Tibial nerve (tissue), 4 donors: ENCODE measurements around the gene FLYWCH2. TPM values are rescaled to one million over a fixed set of nuclear protein-coding genes. Genes with fewer than 3 reads are reported as not detected.
"Not testable (repeated sequence)": the region's sequence is repeated elsewhere in the genome, so short reads cannot be mapped to it uniquely, and the experiment has no call there.

Experiments
- DNase-seq, 2 donors: peaks; one replicate each; pipeline ENCODE4 v3.0.0-alpha.2; 2019; ENCODE audit warnings: low spot score in 2 of 2
- H3K27ac ChIP-seq, 4 donors: fragments of 200-600 bp; sonication (generic) in 3 of 4; one replicate each; pipeline ENCODE4 v1.5.1; 2017 to 2019; ENCODE audit warnings: mild to moderate bottlenecking in 1 of 4
- H3K27me3 ChIP-seq, 2 donors: fragments of 200-600 bp; sonication (generic) in 1 of 2; one replicate each; pipeline versions ENCODE4 v1.5.1 to v1.6.0; 2017 to 2019
- H3K36me3 ChIP-seq, 3 donors: fragments of 200-600 bp; sonication (generic); one replicate each; pipeline ENCODE4 v1.5.1; 2018 to 2019
- H3K4me1 ChIP-seq, 4 donors: fragments of 200-600 bp; sonication (generic) in 3 of 4; one replicate each; pipeline ENCODE4 v1.5.1; 2017 to 2019
- H3K4me3 ChIP-seq, 4 donors: fragments of 200-600 bp; sonication (generic) in 3 of 4; one replicate each; pipeline ENCODE4 v1.5.1; 2017 to 2019; ENCODE audit warnings: mild to moderate bottlenecking in 1 of 4, moderate library complexity in 1 of 4
- H3K9me3 ChIP-seq, 4 donors: fragments of 200-600 bp; sonication (generic) in 3 of 4; one replicate each; pipeline ENCODE4 v1.5.1; 2017 to 2019
- CTCF ChIP-seq, 5 experiments: fragments of 200-600 bp in 3 of 5; fragments of 450-650 bp in 2 of 5; sonication (generic) in 3 of 5; IDR thresholded peaks; one replicate each; pipeline ENCODE4 v1.5.1; 2016 to 2019; ENCODE audit warnings: antibody characterized with exemption in 5 of 5, mild to moderate bottlenecking in 3 of 5, moderate library complexity in 2 of 5
- EP300 ChIP-seq, 2 donors: sonication (generic); formaldehyde crosslinking; IDR thresholded peaks; one replicate each; pipeline ENCODE4 v1.6.1; 2017; ENCODE audit warnings: antibody characterized with exemption in 2 of 2, mild to moderate bottlenecking in 1 of 2
- POLR2A ChIP-seq, 2 donors: fragments of 450-650 bp; IDR thresholded peaks; one replicate each; pipeline ENCODE4 v1.6.1; 2017; ENCODE audit warnings: antibody characterized with exemption in 2 of 2, mild to moderate bottlenecking in 2 of 2, moderate library complexity in 2 of 2
- WGBS, 2 donors: methylation state at CpG; one replicate each; pipeline ENCODE4 v1.1.5; 2018; 5-methylcytosine and 5-hydroxymethylcytosine counted together
- total RNA-seq, 4 donors: library from RNA; depleted of rRNA; stranded (reverse); fragments of >200 nt; gene quantifications; one replicate each; pipeline ENCODE4 v1.1.0, GENCODE V29; 2016

FLYWCH2 gene
- total RNA-seq, 4 donors from 2014 or later: 66.2 to 76.8 (median 72.8) TPM

- H3K27me3 ChIP-seq: no peaks in the 10 kb centered on the region
- peaks cover 0 to 28% (median 5%) of the 10 kb centered on the region in 4 donors for H3K4me1 ChIP-seq
- TF ChIP-seq CTCF (IDR thresholded peaks at IDR 0.05): no peak
- no peak for TF ChIP-seq POLR2A (IDR thresholded peaks at IDR 0.05)
- TF ChIP-seq EP300 (IDR thresholded peaks at IDR 0.05): no peak
- no peak overlapping the region for H3K4me3 ChIP-seq
- H3K36me3 ChIP-seq: peaks cover 0 to 3% (median 0%) of the 10 kb centered on the region in 3 donors
- H3K27ac ChIP-seq: peak overlapping the region in 2 of 4 donors; percentile 53 to 63
- H3K9me3 ChIP-seq: no peaks in the 10 kb centered on the region
- 26 to 34% methylated on average over 12 of the region's 12 CpGs for WGBS, 2 donors
- no peak for DNase-seq
Measured at GRCh38 chr16:2905988-2906387, 23.0 kb downstream of the FLYWCH2 start.

GRCh38 chr16:2907084-2907753, 24.2 kb downstream of the FLYWCH2 start:
- DNase-seq: peak in 1 of 2 donors; percentile 36
- WGBS, 2 donors: 22 to 24% methylated on average over 14 to 15 of the region's 17 CpGs

GRCh38 chr16:2910441-2910969, 27.5 kb downstream of the FLYWCH2 start:
- H3K27ac ChIP-seq: no peak overlapping the region
- 25 to 32% methylated on average over 5 of the region's 5 CpGs for WGBS, 2 donors
- H3K4me1 ChIP-seq: peaks cover 0 to 42% (median 7%) of the 10 kb centered on the region in 4 donors
- H3K36me3 ChIP-seq: peaks cover 0 to 14% (median 0%) of the 10 kb centered on the region in 3 donors
- no peaks in the 10 kb centered on the region for H3K27me3 ChIP-seq
- TF ChIP-seq EP300 (IDR thresholded peaks at IDR 0.05) (no peak), POLR2A (IDR thresholded peaks at IDR 0.05) (no peak), CTCF (IDR thresholded peaks at IDR 0.05) (no peak)
- DNase-seq: no peak
- no peak overlapping the region for H3K4me3 ChIP-seq
- H3K9me3 ChIP-seq: no peaks in the 10 kb centered on the region

More at GRCh38 chr16:2907084-2907753, 24.2 kb downstream of the FLYWCH2 start:
- peak overlapping the region in 2 of 4 donors; percentile 43 to 53 for H3K27ac ChIP-seq
- peaks cover 0 to 33% (median 5%) of the 10 kb centered on the region in 4 donors for H3K4me1 ChIP-seq
- H3K4me3 ChIP-seq, H3K27me3 ChIP-seq, H3K9me3 ChIP-seq, H3K36me3 ChIP-seq: not testable (repeated sequence)
- peak; percentile 23 to 84 (median 57) for TF ChIP-seq CTCF (IDR thresholded peaks at IDR 0.05)

GRCh38 chr16:2911638-2912329, 28.8 kb downstream of the FLYWCH2 start, which contains the start of gene FLYWCH1:
Gene FLYWCH1, plus strand, starts transcription at chr16:2911931. Its CDS starts 17,755 bp downstream, at chr16:2929686.
- 1% methylated on average over 15 to 57 of the region's 85 CpGs for WGBS, 2 donors
- peaks cover 0 to 24% (median 6%) of the 10 kb centered on the region in 3 donors for H3K36me3 ChIP-seq
- peak within 1 kb of the TSS; percentile 66 to 97 (median 80) for H3K4me3 ChIP-seq
- DNase-seq: peak; percentile 98 to 99
- peak within 1 kb of the TSS; percentile 75 to 96 (median 90) for H3K27ac ChIP-seq
- H3K9me3 ChIP-seq: no peaks in the 10 kb centered on the region
- peak; percentile 82 to 91 for TF ChIP-seq POLR2A (IDR thresholded peaks at IDR 0.05)
- TF ChIP-seq EP300 (IDR thresholded peaks at IDR 0.05): peak; percentile 67 to 87
- TF ChIP-seq CTCF (IDR thresholded peaks at IDR 0.05): peak in 2 of 5 experiments; percentile 52 to 67
- peaks cover 0 to 32% (median 6%) of the 10 kb centered on the region in 4 donors for H3K4me1 ChIP-seq
- no peaks in the 10 kb centered on the region for H3K27me3 ChIP-seq
